Measurements from ENCODE around the gene DYNC2H1. TPM values are rescaled to one million over a fixed set of nuclear protein-coding genes. Genes with fewer than 3 reads are reported as not detected.
A peak's percentile ranks its signal among the peaks of the same experiment; 100 is the strongest.

Gene DYNC2H1
- total and polyA plus RNA-seq, 2 donors (not counting 1 experiment from before 2014, with no cell fraction given) = 20.1 to 65.9 TPM

GRCh38 chr11:103170865-103171264 lies 61.6 kb downstream of the DYNC2H1 start:
- peak; percentile 7 to 54 for DNase-seq (ENCODE audit: low read depth in 2 of 2)
- H3K27ac ChIP-seq (ENCODE audit: insufficient read depth, low read length) = no peak overlapping the region

GRCh38 chr11:103175461-103176129 lies 66.4 kb downstream of the DYNC2H1 start:
- no peaks in the 10 kb centered on the region for H3K4me1 ChIP-seq (ENCODE audit: control insufficient read depth, extremely low read depth, insufficient read depth, low read length)
- no peak overlapping the region for H3K4me2 ChIP-seq (ENCODE audit: extremely low read depth, insufficient read depth, low read length)
- H3K27me3 ChIP-seq (ENCODE audit: control insufficient read depth, insufficient read depth, low read length) = no peaks in the 10 kb centered on the region
- TF ChIP-seq CTCF (conservative IDR thresholded peaks at IDR 0.05 in 1 of 2, IDR thresholded peaks at IDR 0.05 in 1 of 2; ENCODE audit: low read depth in 1 of 2, low read length in 2 of 2) = no peak
- TF ChIP-seq EZH2 (IDR thresholded peaks at IDR 0.05; ENCODE audit: low read length, missing control alignments) = no peak
- no peak overlapping the region for H3K27ac ChIP-seq (ENCODE audit: insufficient read depth, low read length)
- H2AFZ ChIP-seq (ENCODE audit: low read length) = no peak overlapping the region
- no peaks in the 10 kb centered on the region for H3K36me3 ChIP-seq (ENCODE audit: control insufficient read depth, insufficient read depth, low read length)
- no peaks in the 10 kb centered on the region for H4K20me1 ChIP-seq (ENCODE audit: control insufficient read depth, extremely low read depth, insufficient read depth, low read length)
- H3K79me2 ChIP-seq (ENCODE audit: control insufficient read depth, insufficient read depth, low read length) = no peaks in the 10 kb centered on the region
- no peak overlapping the region for H3K9ac ChIP-seq (ENCODE audit: insufficient read depth, low read length)
- DNase-seq (ENCODE audit: low read depth in 2 of 2) = no peak
- H3K9me3 ChIP-seq (ENCODE audit: control insufficient read depth, insufficient read depth, low read depth, low read length) = no peaks in the 10 kb centered on the region
- no peak overlapping the region for H3K4me3 ChIP-seq (replicated peaks in 1 of 4; ENCODE audit: control extremely low read depth in 1 of 4, insufficient read depth in 1 of 4, low read depth in 3 of 4, low read length in 4 of 4)

More at GRCh38 chr11:103170865-103171264, 61.6 kb downstream of the DYNC2H1 start:
- no peaks in the 10 kb centered on the region for H3K36me3 ChIP-seq (ENCODE audit: control insufficient read depth, insufficient read depth, low read length)
- H2AFZ ChIP-seq (ENCODE audit: low read length) = no peak overlapping the region
- H3K9ac ChIP-seq (ENCODE audit: insufficient read depth, low read length) = no peak overlapping the region
- TF ChIP-seq EZH2 (IDR thresholded peaks at IDR 0.05; ENCODE audit: low read length, missing control alignments) (no peak), CTCF (conservative IDR thresholded peaks at IDR 0.05 in 1 of 2, IDR thresholded peaks at IDR 0.05 in 1 of 2; ENCODE audit: low read depth in 1 of 2, low read length in 2 of 2) (no peak)
- no peaks in the 10 kb centered on the region for H3K9me3 ChIP-seq (ENCODE audit: control insufficient read depth, insufficient read depth, low read depth, low read length)
- H3K4me3 ChIP-seq (replicated peaks in 1 of 4; ENCODE audit: control extremely low read depth in 1 of 4, insufficient read depth in 1 of 4, low read depth in 3 of 4, low read length in 4 of 4) = no peak overlapping the region
- no peak overlapping the region for H3K4me2 ChIP-seq (ENCODE audit: extremely low read depth, insufficient read depth, low read length)
- H3K4me1 ChIP-seq (ENCODE audit: control insufficient read depth, extremely low read depth, insufficient read depth, low read length) = no peaks in the 10 kb centered on the region
- no peaks in the 10 kb centered on the region for H3K79me2 ChIP-seq (ENCODE audit: control insufficient read depth, insufficient read depth, low read length)
- no peaks in the 10 kb centered on the region for H4K20me1 ChIP-seq (ENCODE audit: control insufficient read depth, extremely low read depth, insufficient read depth, low read length)
- H3K27me3 ChIP-seq (ENCODE audit: control insufficient read depth, insufficient read depth, low read length) = no peaks in the 10 kb centered on the region

GRCh38 chr11:103183981-103184611 lies 74.9 kb downstream of the DYNC2H1 start:
- H3K27ac ChIP-seq (ENCODE audit: insufficient read depth, low read length) = no peak overlapping the region
- no peak overlapping the region for H2AFZ ChIP-seq (ENCODE audit: low read length)
- no peak overlapping the region for H3K9ac ChIP-seq (ENCODE audit: insufficient read depth, low read length)
- H3K4me1 ChIP-seq (ENCODE audit: control insufficient read depth, extremely low read depth, insufficient read depth, low read length) = no peaks in the 10 kb centered on the region
- H3K9me3 ChIP-seq (ENCODE audit: control insufficient read depth, insufficient read depth, low read depth, low read length) = no peaks in the 10 kb centered on the region
- DNase-seq (ENCODE audit: low read depth in 2 of 2) = peak in 1 of 2 donors; percentile 1
- TF ChIP-seq CTCF (conservative IDR thresholded peaks at IDR 0.05 in 1 of 2, IDR thresholded peaks at IDR 0.05 in 1 of 2; ENCODE audit: low read depth in 1 of 2, low read length in 2 of 2) = no peak
- no peak for TF ChIP-seq EZH2 (IDR thresholded peaks at IDR 0.05; ENCODE audit: low read length, missing control alignments)
- no peaks in the 10 kb centered on the region for H4K20me1 ChIP-seq (ENCODE audit: control insufficient read depth, extremely low read depth, insufficient read depth, low read length)
- no peaks in the 10 kb centered on the region for H3K27me3 ChIP-seq (ENCODE audit: control insufficient read depth, insufficient read depth, low read length)
- H3K4me3 ChIP-seq (replicated peaks in 1 of 4; ENCODE audit: control extremely low read depth in 1 of 4, insufficient read depth in 1 of 4, low read depth in 3 of 4, low read length in 4 of 4) = no peak overlapping the region
- H3K36me3 ChIP-seq (ENCODE audit: control insufficient read depth, insufficient read depth, low read length) = peaks cover 2% of the 10 kb centered on the region
- H3K79me2 ChIP-seq (ENCODE audit: control insufficient read depth, insufficient read depth, low read length) = no peaks in the 10 kb centered on the region
- H3K4me2 ChIP-seq (ENCODE audit: extremely low read depth, insufficient read depth, low read length) = no peak overlapping the region

Measured in fibroblast of lung (primary cell).